Brain microvascular endothelial cell (primary cell): Measurements from ENCODE around the gene ZMAT3.

ENCODE experiments used
- DNase-seq: peaks from one replicate; pipeline ENCODE4 v3.0.0-alpha.2; 2020
- H3K27ac ChIP-seq: fragments of 250-450 bp; sonication (Bioruptor Pico); 2 replicates; pipeline ENCODE4 v1.5.1; 2020; ENCODE audit warnings: mild to moderate bottlenecking, moderate library complexity
- H3K27me3 ChIP-seq: fragments of 250-450 bp; sonication (Bioruptor Pico); replicated peaks from 2 replicates; pipeline ENCODE4 v1.5.1; 2020; ENCODE audit warnings: mild to moderate bottlenecking
- H3K36me3 ChIP-seq: fragments of 250-450 bp; sonication (Bioruptor Pico); replicated peaks from 2 replicates; pipeline ENCODE4 v1.5.1; 2020; ENCODE audit warnings: mild to moderate bottlenecking
- H3K4me3 ChIP-seq: 2 replicates; pipeline ENCODE4 v1.5.1; 2011; ENCODE audit warnings: low read depth, mild to moderate bottlenecking, control low read depth, low read length, moderate library complexity
- in situ Hi-C: cut with HindIII; loops from 2 replicates; pipeline ENCODE4 v1.10.0; 2017; ENCODE audit warnings: low sequenced_read_pairs, low pct_ligation_motif_present
- TF ChIP-seq, protein P1 (sequence below): IDR thresholded peaks from 2 replicates; pipeline ENCODE4 v1.5.1; 2011; ENCODE audit warnings: low read depth, mild to moderate bottlenecking, moderate library complexity, low read length, control low read depth, inconsistent platforms; ENCODE audit errors: missing control alignments

ZMAT3 gene

DNA sequence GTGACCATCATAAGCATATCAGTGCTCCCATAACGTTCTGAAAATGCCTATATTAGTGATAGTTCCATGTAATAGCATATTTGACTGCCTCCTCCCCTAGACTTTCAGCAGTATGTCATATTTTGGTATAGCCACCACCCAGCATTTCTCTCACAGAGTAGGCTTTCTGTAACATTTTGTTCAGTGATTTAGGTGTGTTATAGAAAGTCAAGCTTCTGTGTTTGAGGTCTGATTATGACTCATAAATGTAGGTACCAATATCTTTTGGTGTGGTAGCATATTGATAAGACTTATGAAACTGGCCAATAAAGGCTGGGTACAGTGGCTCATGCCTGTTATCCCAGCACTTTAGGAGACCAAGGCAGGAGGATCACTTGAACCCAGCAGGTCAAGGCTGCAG lies 34.3 kb upstream of the ZMAT3 start:
- H3K36me3 ChIP-seq = no peaks in the 10 kb centered on the region
- TF ChIP-seq, protein P1, sequence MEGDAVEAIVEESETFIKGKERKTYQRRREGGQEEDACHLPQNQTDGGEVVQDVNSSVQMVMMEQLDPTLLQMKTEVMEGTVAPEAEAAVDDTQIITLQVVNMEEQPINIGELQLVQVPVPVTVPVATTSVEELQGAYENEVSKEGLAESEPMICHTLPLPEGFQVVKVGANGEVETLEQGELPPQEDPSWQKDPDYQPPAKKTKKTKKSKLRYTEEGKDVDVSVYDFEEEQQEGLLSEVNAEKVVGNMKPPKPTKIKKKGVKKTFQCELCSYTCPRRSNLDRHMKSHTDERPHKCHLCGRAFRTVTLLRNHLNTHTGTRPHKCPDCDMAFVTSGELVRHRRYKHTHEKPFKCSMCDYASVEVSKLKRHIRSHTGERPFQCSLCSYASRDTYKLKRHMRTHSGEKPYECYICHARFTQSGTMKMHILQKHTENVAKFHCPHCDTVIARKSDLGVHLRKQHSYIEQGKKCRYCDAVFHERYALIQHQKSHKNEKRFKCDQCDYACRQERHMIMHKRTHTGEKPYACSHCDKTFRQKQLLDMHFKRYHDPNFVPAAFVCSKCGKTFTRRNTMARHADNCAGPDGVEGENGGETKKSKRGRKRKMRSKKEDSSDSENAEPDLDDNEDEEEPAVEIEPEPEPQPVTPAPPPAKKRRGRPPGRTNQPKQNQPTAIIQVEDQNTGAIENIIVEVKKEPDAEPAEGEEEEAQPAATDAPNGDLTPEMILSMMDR = no peak
- no peak overlapping the region for H3K4me3 ChIP-seq
- no peak for DNase-seq
- no peak overlapping the region for H3K27ac ChIP-seq
- in situ Hi-C loops = no loop called here
- H3K27me3 ChIP-seq = no peaks in the 10 kb centered on the region

DNA sequence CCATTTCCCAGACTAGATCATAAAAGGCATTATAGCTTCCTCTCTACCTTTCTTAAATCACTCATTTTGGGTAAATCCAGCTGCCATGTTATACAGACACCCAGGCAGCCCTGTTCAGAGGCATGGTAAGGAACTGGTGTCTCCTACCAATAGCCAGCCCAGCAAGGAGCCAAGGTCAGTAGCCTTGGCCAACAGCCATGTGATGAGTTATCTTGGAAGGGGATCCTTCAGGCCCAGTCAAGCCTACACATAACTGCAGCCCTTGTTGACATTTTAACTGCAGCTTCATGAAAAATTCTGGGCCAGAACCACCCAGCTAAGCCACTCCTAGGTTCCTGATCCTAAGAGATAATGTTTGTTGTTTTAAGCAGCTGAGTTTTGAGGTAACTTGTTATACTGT lies 29.0 kb upstream of the ZMAT3 start:
- TF ChIP-seq, protein P1 = no peak
- in situ Hi-C loops = no loop called here
- no peaks in the 10 kb centered on the region for H3K36me3 ChIP-seq
- no peaks in the 10 kb centered on the region for H3K27me3 ChIP-seq
- no peak overlapping the region for H3K27ac ChIP-seq
- DNase-seq = peak; percentile 40
- no peak overlapping the region for H3K4me3 ChIP-seq

DNA sequence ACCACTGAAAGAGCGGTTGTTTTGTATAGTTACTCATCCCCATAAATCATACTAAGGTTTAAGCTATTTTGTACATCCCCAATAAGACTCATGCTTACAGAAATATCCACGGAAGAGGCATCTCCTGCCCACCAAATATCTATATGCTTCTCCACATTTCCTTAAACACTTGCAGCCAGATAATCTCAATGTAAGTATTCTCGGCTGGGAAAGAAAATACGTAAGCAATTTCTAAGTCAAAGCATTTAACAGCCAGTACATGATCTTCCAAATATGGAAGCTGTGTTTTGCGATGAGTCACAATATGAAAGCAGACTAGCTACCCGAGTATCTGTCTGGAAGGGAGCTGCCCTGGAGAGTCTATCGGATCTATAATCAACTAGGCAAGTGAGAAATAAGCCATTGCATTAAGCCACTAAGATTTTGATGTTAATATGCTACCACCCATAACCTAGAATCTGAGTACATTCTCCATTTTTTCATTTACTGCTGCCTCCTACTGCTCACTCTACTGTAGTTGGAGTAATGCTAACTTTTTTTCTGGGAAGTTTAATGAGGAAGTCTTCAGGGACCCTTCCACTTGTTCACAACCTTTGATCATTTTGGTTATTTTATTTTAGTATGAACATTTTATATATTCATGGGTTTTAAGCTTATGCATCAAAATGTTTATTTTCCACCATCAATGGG lies 26.9 kb upstream of the ZMAT3 start:
- Histone ChIP-seq H3K27ac (peak overlapping the region; percentile 61), H3K36me3 (no peaks in the 10 kb centered on the region), H3K27me3 (no peaks in the 10 kb centered on the region), H3K4me3 (no peak overlapping the region)
- in situ Hi-C loops = no loop called here
- DNase-seq = peak; percentile 73
- TF ChIP-seq, protein P1 = no peak

DNA sequence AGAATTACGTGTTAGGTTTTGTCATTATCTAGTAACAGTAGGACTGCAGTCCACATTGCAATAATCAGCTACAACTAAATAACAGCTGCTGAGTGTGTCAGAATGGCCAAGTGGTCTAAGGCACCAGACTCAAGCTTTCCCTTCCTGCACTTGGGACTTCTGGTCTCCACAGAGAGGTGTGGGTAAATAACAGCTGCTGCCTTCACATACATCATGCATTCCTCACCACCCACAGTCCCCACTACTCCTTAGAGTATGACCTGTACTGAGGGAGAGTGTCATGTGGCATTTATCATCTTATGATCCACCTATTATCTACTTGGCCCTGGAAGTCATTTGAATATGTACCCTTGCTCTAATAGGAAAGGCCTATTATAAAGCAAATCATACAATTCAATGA lies 22.2 kb upstream of the ZMAT3 start:
- Histone ChIP-seq H3K27me3 (no peaks in the 10 kb centered on the region), H3K27ac (no peak overlapping the region), H3K4me3 (no peak overlapping the region), H3K36me3 (no peaks in the 10 kb centered on the region)
- in situ Hi-C loops = no loop called here
- TF ChIP-seq, protein P1 = no peak
- peak; percentile 66 for DNase-seq

DNA sequence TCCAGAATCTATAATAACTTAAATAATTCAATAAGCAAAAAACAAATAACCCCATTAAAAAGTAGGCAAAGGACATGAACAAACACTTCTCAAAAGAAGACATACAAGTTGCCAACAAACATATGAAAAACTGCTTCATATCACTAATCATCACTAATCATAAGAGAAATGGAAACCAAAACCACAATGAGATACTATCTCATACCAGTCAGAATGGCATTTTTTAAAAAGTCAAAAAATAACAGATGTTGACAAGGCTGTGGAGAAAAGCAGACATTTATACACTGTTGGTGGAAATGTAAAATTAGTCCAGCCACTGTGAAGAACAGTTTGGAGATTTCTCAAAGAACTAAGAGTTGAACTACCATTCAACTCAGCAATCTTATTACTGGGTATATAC lies 19.5 kb upstream of the ZMAT3 start:
- no peaks in the 10 kb centered on the region for H3K27me3 ChIP-seq
- no peak for DNase-seq
- no peak overlapping the region for H3K27ac ChIP-seq
- H3K4me3 ChIP-seq = no peak overlapping the region
- in situ Hi-C loops = no loop called here
- H3K36me3 ChIP-seq = no peaks in the 10 kb centered on the region
- TF ChIP-seq, protein P1 = no peak

DNA sequence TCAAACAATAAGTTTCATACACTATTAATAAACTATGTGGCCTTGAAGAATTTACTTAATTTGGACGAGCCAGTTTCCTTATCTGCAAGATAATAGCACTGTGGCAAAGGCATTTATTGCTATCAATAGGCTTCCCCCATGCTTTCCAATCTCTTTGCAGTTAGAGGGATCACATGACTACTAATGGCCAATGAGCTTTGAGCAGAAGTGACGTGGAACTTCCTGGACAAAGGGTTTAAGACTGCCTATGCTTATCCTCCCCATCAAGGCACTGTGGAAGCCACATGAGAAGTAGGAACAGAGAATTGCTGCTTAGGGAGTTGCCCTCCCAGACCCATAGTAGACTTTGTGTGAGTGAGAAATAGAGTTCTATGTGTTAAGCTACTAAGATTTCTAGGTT lies 16.7 kb upstream of the ZMAT3 start:
- Histone ChIP-seq H3K4me3 (no peak overlapping the region), H3K27ac (no peak overlapping the region), H3K27me3 (no peaks in the 10 kb centered on the region), H3K36me3 (no peaks in the 10 kb centered on the region)
- TF ChIP-seq, protein P1 = no peak
- no peak for DNase-seq
- in situ Hi-C loops = no loop called here
